Uterus (tissue), 2 donors: ENCODE results near the gene YPEL2.

Experiments
- CTCF ChIP-seq, 4 experiments: fragments of 200-600 bp in 2 of 4; fragments of 450-650 bp in 2 of 4; sonication (generic) in 2 of 4; IDR thresholded peaks; one replicate each; pipeline ENCODE4 v1.5.1; 2016 to 2019; ENCODE audit warnings: antibody characterized with exemption in 4 of 4, mild to moderate bottlenecking in 2 of 4, moderate library complexity in 1 of 4
- POLR2A ChIP-seq, 2 donors: fragments of 450-650 bp; IDR thresholded peaks; one replicate each; pipeline ENCODE4 v1.6.1; 2016; ENCODE audit warnings: antibody characterized with exemption in 2 of 2, mild to moderate bottlenecking in 1 of 2, moderate library complexity in 1 of 2

DNA sequence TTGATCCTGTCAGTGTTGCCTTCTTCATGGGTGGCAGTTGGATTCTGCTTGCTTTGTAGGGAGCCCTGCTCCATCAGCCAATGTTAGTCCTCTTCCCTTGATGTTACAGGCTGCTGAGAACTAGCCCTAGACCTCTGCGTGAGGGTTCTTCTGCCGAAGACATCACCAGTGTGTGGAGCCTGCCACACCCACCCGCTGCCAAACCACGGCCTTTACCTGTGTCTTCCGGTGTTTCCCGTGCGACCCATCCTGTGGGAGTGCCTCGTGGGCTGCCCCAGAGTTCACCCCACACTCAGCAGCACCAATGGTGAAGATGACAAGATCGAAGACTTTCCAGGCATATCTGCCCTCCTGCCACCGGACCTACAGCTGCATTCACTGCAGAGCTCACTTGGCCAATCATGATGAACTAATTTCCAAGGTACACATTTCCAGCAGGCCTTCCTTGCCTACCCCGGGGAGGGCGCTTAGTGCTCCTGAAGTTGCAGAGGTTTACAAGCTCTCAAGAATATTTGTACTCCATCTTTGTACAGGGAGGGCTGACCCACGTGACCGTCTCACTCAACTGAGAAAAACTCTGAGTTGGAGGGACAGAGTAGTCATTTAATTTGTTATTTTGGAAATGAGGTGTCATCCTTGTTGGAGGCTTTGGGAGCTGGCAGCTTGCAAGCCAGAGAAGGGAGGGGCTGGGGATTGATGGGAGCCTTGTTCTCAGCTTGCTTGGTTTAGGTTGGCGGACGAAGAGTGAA, 21.8 kb downstream of the YPEL2 start:
- no peak for TF ChIP-seq POLR2A (IDR thresholded peaks at IDR 0.05)
- TF ChIP-seq CTCF (IDR thresholded peaks at IDR 0.05), result no peak
